NCI-H2029 (cell line): Measurements from ENCODE around the gene FAAP100.
A peak's percentile ranks its signal among the peaks of the same experiment; 100 is the strongest.

Source experiments
- DNase-seq: peaks from one replicate; lab custom pipeline; 2025; lab: John Stamatoyannopoulos, UW

FAAP100 gene

GRCh38 chr17:81553018-81553615 is 964 bp upstream of the FAAP100 start:
- peak; percentile 84 for DNase-seq

GRCh38 chr17:81551458-81552243 is 502 bp downstream of the FAAP100 start:
- DNase-seq = no peak

GRCh38 chr17:81550830-81551457 is 1.2 kb downstream of the FAAP100 start:
- no peak for DNase-seq

GRCh38 chr17:81550285-81550684 is 1.9 kb downstream of the FAAP100 start:
- no peak for DNase-seq

- DNase-seq = no peak
Measured at GRCh38 chr17:81549826-81550225, 2.3 kb downstream of the FAAP100 start.

- DNase-seq = no peak
Measured at GRCh38 chr17:81549031-81549557, 3.1 kb downstream of the FAAP100 start.

- DNase-seq = no peak
Measured at GRCh38 chr17:81547614-81547982, 4.6 kb downstream of the FAAP100 start.

GRCh38 chr17:81546906-81547613 is 5.1 kb downstream of the FAAP100 start:
- DNase-seq = no peak

- DNase-seq = no peak
Measured at GRCh38 chr17:81545160-81545949, 6.8 kb downstream of the FAAP100 start.

GRCh38 chr17:81544281-81544974 is 7.7 kb downstream of the FAAP100 start:
- DNase-seq = no peak

GRCh38 chr17:81543756-81544155 is 8.4 kb downstream of the FAAP100 start:
- no peak for DNase-seq

GRCh38 chr17:81543339-81543675 is 8.8 kb downstream of the FAAP100 start:
- DNase-seq = no peak

GRCh38 chr17:81542431-81543338 is 9.5 kb downstream of the FAAP100 start:
- DNase-seq = no peak

GRCh38 chr17:81541123-81541522 is 11.0 kb downstream of the FAAP100 start:
- no peak for DNase-seq

- DNase-seq = no peak
Measured at GRCh38 chr17:81540676-81541027, 11.5 kb downstream of the FAAP100 start.

GRCh38 chr17:81539961-81540675 is 12.0 kb downstream of the FAAP100 start:
- DNase-seq = no peak

- DNase-seq = no peak
Measured at GRCh38 chr17:81539571-81539900, 12.6 kb downstream of the FAAP100 start.

- DNase-seq = no peak
Measured at GRCh38 chr17:81538651-81539570, 13.2 kb downstream of the FAAP100 start.
